NCI-H146 treated with DMSO at 0.1 percent for 48 hours (cell line): ENCODE measurements around the gene CGB7.
"Not testable (repeated sequence)": the region's sequence is repeated elsewhere in the genome, so short reads cannot be mapped to it uniquely, and the experiment has no call there.

Source experiments
- DNase-seq: peaks from one replicate; lab custom pipeline; 2025; ENCODE audit not compliant: unreplicated experiment; lab: John Stamatoyannopoulos, UW

Gene CGB7

GRCh38 chr19:49073514-49074378 is 16.2 kb upstream of the CGB7 start:
- peak; percentile 15 for DNase-seq

- no peak for DNase-seq
Measured at GRCh38 chr19:49071860-49072547, 14.5 kb upstream of the CGB7 start.

GRCh38 chr19:49070416-49070815 is 12.9 kb upstream of the CGB7 start:
- no peak for DNase-seq

GRCh38 chr19:49069026-49069425 is 11.5 kb upstream of the CGB7 start:
- no peak for DNase-seq

GRCh38 chr19:49067554-49067953 is 10.0 kb upstream of the CGB7 start:
- no peak for DNase-seq

- DNase-seq, result no peak
Measured at GRCh38 chr19:49065905-49066512, 8.5 kb upstream of the CGB7 start.

GRCh38 chr19:49064768-49065611 is 7.4 kb upstream of the CGB7 start, which contains the start of gene NTF4:
Gene NTF4, minus strand, starts transcription at chr19:49064818. Its CDS starts 2,821 bp downstream, at chr19:49061997.
- DNase-seq, result no peak

- DNase-seq, result no peak
Measured at GRCh38 chr19:49064029-49064629, 6.6 kb upstream of the CGB7 start.

- DNase-seq, result no peak
Measured at GRCh38 chr19:49061445-49061844, 3.9 kb upstream of the CGB7 start.

- DNase-seq, result no peak
Measured at GRCh38 chr19:49061000-49061399, 3.5 kb upstream of the CGB7 start.

GRCh38 chr19:49059053-49059452 is 1.5 kb upstream of the CGB7 start:
- DNase-seq, result no peak

- DNase-seq, result no peak
Measured at GRCh38 chr19:49058562-49058961, 1.0 kb upstream of the CGB7 start.

GRCh38 chr19:49056902-49057596 is 500 bp downstream of the CGB7 start:
- not testable (repeated sequence) for DNase-seq

GRCh38 chr19:49056101-49056901 is 1.2 kb downstream of the CGB7 start:
- peak; percentile 43 for DNase-seq

- DNase-seq, result not testable (repeated sequence)
Measured at GRCh38 chr19:49050376-49051033, 7.0 kb downstream of the CGB7 start.

- DNase-seq, result not testable (repeated sequence)
Measured at GRCh38 chr19:49049834-49050233, 7.7 kb downstream of the CGB7 start.

GRCh38 chr19:49049011-49049410 is 8.5 kb downstream of the CGB7 start, which contains the start of gene CGB8:
Gene CGB8, minus strand, starts transcription at chr19:49049111. Its CDS starts 372 bp downstream, at chr19:49048739.
- not testable (repeated sequence) for DNase-seq

- DNase-seq, result not testable (repeated sequence)
Measured at GRCh38 chr19:49043548-49043947, 14.0 kb downstream of the CGB7 start, which contains the start of gene CGB5. Gene CGB5, plus strand, starts transcription at chr19:49043848. Its CDS starts 362 bp downstream, at chr19:49044210.
